Measurements from ENCODE around the gene FAM222A. TPM values are rescaled to one million over a fixed set of nuclear protein-coding genes. Genes with fewer than 3 reads are reported as not detected.

Gene FAM222A
- total RNA-seq, 1 experiment from 2014 or later = 3.7 TPM

DNA sequence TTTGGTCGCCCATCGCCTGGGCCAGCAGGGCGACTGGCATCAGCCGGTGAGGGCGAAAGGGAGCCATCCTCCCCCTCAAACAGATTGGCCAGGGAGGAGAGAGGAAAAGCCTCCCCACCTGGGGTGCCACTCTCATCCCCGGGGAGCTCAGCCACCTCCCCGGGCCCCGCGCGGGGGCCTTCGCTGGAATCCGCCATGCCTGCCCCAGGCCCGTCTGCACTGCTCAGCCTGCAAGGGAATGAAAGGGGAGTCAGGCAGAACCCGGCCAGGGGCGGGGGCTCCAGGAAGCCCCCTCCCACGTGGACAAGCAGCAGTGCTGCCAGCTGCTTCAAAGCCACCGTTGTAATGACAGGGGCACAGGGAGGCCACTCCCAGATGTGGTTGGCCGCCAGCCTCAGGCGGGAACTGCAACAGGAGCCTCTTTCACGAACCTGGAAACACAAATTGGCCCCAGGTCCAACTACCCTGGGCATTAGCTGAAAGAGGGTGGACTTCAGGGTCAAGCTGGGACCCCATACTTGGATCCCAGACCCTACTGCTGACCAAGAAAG is 101.0 kb downstream of the FAM222A start:
- H4K20me1 ChIP-seq (ENCODE audit: insufficient read depth) = no peaks in the 10 kb centered on the region
- no peaks in the 10 kb centered on the region for H3K36me3 ChIP-seq (ENCODE audit: control insufficient read depth in 1 of 2, insufficient read depth in 2 of 2, low read length in 2 of 2)
- no peak overlapping the region for H3K27ac ChIP-seq (ENCODE audit: low read depth, low read length)
- no peaks in the 10 kb centered on the region for H3K9me2 ChIP-seq (ENCODE audit: insufficient read depth)
- ATAC-seq (no peak), DNase-seq (ENCODE audit: low read depth, low spot score) (no peak)
- CTCF ChIA-PET = no interaction called here
- intact Hi-C loops (cut with micrococcal nuclease) = no loop called here
- H2AFZ ChIP-seq (ENCODE audit: low read depth, low read length, poor library complexity, severe bottlenecking) = no peak overlapping the region
- H3K79me2 ChIP-seq (ENCODE audit: insufficient read depth, low read length) = no peaks in the 10 kb centered on the region
- no peaks in the 10 kb centered on the region for H3K27me3 ChIP-seq (ENCODE audit: insufficient read depth, low read length)
- no peak overlapping the region for H3K4me3 ChIP-seq (replicated peaks in 1 of 2; ENCODE audit: low read depth in 1 of 2, low read length in 2 of 2)
- TF ChIP-seq CBX3 (IDR thresholded peaks at IDR 0.05; ENCODE audit: low read depth) = no peak
- TF ChIP-seq SRF (IDR thresholded peaks at IDR 0.05; ENCODE audit: low read depth) = no peak
- no peak for TF ChIP-seq ELF1 (IDR thresholded peaks at IDR 0.05; ENCODE audit: borderline replicate concordance, low read depth)
- TF ChIP-seq, protein P1, sequence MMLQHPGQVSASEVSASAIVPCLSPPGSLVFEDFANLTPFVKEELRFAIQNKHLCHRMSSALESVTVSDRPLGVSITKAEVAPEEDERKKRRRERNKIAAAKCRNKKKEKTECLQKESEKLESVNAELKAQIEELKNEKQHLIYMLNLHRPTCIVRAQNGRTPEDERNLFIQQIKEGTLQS (IDR thresholded peaks at IDR 0.05) = no peak
- no peak for TF ChIP-seq RAD21 (IDR thresholded peaks at IDR 0.05; ENCODE audit: low read depth)
- no peak for TF ChIP-seq TCF7L2 (IDR thresholded peaks at IDR 0.05; ENCODE audit: borderline replicate concordance, extremely low read depth, insufficient read depth, insufficient read length)
- H3K4me1 ChIP-seq (ENCODE audit: control insufficient read depth in 1 of 2, insufficient read depth in 2 of 2, low read length in 2 of 2) = peaks cover 0 to 6% of the 10 kb centered on the region in 2 experiments; a peak in 1 of 4 replicates
- no peaks in the 10 kb centered on the region; a peak in 1 of 4 replicates for H3K9me3 ChIP-seq (ENCODE audit: control insufficient read depth in 1 of 2, insufficient read depth in 1 of 2, low read depth in 1 of 2, low read length in 2 of 2)
- RAD21 ChIA-PET (ENCODE audit: low non-redundant PET in 1 of 2, low total read pairs in 2 of 2, uncharacterized antibody in 2 of 2, unreplicated experiment in 2 of 2) = interaction anchor here in 1 of 2 experiments (0.6 kb wide), 1 partner anchor 39 kb away, joined by 3 read pairs; no protein-coding TSS in a partner anchor
- no TSS peak for BruUV-seq (replicated peaks)
- no peak overlapping the region for H3K9ac ChIP-seq (ENCODE audit: low read length)
- H3K4me2 ChIP-seq (ENCODE audit: low read length) = no peak overlapping the region
- POLR2A ChIA-PET = no interaction called here

DNA sequence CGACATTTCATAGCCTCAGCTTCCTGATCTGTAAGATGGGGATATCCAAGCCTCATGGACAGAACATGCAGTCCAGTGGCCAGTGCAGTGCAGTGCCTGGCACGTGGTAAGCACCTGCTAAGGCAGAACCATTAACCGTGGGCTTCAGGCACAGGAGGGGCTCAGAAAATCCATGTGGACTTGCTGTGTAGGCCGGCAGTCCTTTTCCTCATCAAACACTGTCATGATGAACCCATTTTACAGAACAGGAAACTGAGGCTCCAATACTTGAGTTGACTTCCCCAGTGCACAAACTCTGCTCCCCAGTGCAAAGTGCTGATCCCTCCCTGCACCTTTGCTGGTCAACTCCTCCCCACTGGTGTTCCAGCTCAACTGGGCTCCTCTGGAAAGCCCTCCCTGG is 101.6 kb downstream of the FAM222A start:
- no peak for DNase-seq (ENCODE audit: low read depth, low spot score)
- no TSS peak for BruUV-seq (replicated peaks)
- Histone ChIP-seq H3K9me2 (ENCODE audit: insufficient read depth) (no peaks in the 10 kb centered on the region), H3K4me2 (ENCODE audit: low read length) (no peak overlapping the region), H3K4me3 (replicated peaks in 1 of 2; ENCODE audit: low read depth in 1 of 2, low read length in 2 of 2) (no peak overlapping the region), H3K4me1 (ENCODE audit: control insufficient read depth in 1 of 2, insufficient read depth in 2 of 2, low read length in 2 of 2) (peaks cover 0 to 6% of the 10 kb centered on the region in 2 experiments; a peak in 1 of 4 replicates), H3K79me2 (ENCODE audit: insufficient read depth, low read length) (no peaks in the 10 kb centered on the region), H4K20me1 (ENCODE audit: insufficient read depth) (no peaks in the 10 kb centered on the region), H3K27ac (ENCODE audit: low read depth, low read length) (no peak overlapping the region), H3K36me3 (ENCODE audit: control insufficient read depth in 1 of 2, insufficient read depth in 2 of 2, low read length in 2 of 2) (no peaks in the 10 kb centered on the region), H2AFZ (ENCODE audit: low read depth, low read length, poor library complexity, severe bottlenecking) (no peak overlapping the region), H3K9ac (ENCODE audit: low read length) (no peak overlapping the region), H3K27me3 (ENCODE audit: insufficient read depth, low read length) (no peaks in the 10 kb centered on the region), H3K9me3 (ENCODE audit: control insufficient read depth in 1 of 2, insufficient read depth in 1 of 2, low read depth in 1 of 2, low read length in 2 of 2) (no peaks in the 10 kb centered on the region; a peak in 1 of 4 replicates)
- POLR2A ChIA-PET = no interaction called here
- CTCF ChIA-PET = no interaction called here
- ATAC-seq = no peak
- RAD21 ChIA-PET (ENCODE audit: low non-redundant PET in 1 of 2, low total read pairs in 2 of 2, uncharacterized antibody in 2 of 2, unreplicated experiment in 2 of 2) = interaction anchor here in 1 of 2 experiments (0.6 kb wide), 1 partner anchor 39 kb away, joined by 3 read pairs; no protein-coding TSS in a partner anchor
- intact Hi-C loops (cut with micrococcal nuclease) = no loop called here
- TF ChIP-seq CBX3 (IDR thresholded peaks at IDR 0.05; ENCODE audit: low read depth) (no peak), SIN3A (IDR thresholded peaks at IDR 0.05; ENCODE audit: low read depth) (no peak), TCF7L2 (IDR thresholded peaks at IDR 0.05; ENCODE audit: borderline replicate concordance, extremely low read depth, insufficient read depth, insufficient read length) (no peak), EGR1 (IDR thresholded peaks at IDR 0.05; ENCODE audit: low read depth) (no peak), POLR2A (IDR thresholded peaks at IDR 0.05; ENCODE audit: borderline replicate concordance, extremely low read depth, insufficient read depth, insufficient read length) (no peak), FOSL1 (IDR thresholded peaks at IDR 0.05; ENCODE audit: low read depth) (no peak), ZFX (IDR thresholded peaks at IDR 0.05) (no peak)
- TF ChIP-seq, protein P2, sequence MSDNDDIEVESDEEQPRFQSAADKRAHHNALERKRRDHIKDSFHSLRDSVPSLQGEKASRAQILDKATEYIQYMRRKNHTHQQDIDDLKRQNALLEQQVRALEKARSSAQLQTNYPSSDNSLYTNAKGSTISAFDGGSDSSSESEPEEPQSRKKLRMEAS (IDR thresholded peaks at IDR 0.05) = no peak
- TF ChIP-seq, protein P3, sequence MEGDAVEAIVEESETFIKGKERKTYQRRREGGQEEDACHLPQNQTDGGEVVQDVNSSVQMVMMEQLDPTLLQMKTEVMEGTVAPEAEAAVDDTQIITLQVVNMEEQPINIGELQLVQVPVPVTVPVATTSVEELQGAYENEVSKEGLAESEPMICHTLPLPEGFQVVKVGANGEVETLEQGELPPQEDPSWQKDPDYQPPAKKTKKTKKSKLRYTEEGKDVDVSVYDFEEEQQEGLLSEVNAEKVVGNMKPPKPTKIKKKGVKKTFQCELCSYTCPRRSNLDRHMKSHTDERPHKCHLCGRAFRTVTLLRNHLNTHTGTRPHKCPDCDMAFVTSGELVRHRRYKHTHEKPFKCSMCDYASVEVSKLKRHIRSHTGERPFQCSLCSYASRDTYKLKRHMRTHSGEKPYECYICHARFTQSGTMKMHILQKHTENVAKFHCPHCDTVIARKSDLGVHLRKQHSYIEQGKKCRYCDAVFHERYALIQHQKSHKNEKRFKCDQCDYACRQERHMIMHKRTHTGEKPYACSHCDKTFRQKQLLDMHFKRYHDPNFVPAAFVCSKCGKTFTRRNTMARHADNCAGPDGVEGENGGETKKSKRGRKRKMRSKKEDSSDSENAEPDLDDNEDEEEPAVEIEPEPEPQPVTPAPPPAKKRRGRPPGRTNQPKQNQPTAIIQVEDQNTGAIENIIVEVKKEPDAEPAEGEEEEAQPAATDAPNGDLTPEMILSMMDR (IDR thresholded peaks at IDR 0.05 in 2 of 3, conservative IDR thresholded peaks at IDR 0.05 in 1 of 3; ENCODE audit: borderline replicate concordance in 1 of 3, insufficient read depth in 1 of 3, low read depth in 2 of 3, low read length in 2 of 3) = no peak
- TF ChIP-seq, protein P4, sequence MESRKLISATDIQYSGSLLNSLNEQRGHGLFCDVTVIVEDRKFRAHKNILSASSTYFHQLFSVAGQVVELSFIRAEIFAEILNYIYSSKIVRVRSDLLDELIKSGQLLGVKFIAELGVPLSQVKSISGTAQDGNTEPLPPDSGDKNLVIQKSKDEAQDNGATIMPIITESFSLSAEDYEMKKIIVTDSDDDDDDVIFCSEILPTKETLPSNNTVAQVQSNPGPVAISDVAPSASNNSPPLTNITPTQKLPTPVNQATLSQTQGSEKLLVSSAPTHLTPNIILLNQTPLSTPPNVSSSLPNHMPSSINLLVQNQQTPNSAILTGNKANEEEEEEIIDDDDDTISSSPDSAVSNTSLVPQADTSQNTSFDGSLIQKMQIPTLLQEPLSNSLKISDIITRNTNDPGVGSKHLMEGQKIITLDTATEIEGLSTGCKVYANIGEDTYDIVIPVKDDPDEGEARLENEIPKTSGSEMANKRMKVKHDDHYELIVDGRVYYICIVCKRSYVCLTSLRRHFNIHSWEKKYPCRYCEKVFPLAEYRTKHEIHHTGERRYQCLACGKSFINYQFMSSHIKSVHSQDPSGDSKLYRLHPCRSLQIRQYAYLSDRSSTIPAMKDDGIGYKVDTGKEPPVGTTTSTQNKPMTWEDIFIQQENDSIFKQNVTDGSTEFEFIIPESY (IDR thresholded peaks at IDR 0.05; ENCODE audit: extremely low read depth, insufficient replicate concordance, low read length) = no peak
